ENCODE data around the gene TADA3.

- TF ChIP-seq CREM (CRISPR knock-in tag; IDR thresholded peaks at IDR 0.05) (no peak), ESRRA (CRISPR knock-in tag; IDR thresholded peaks at IDR 0.05; ENCODE audit: borderline replicate concordance) (no peak), E2F4 (CRISPR knock-in tag; IDR thresholded peaks at IDR 0.05; ENCODE audit: borderline replicate concordance, low read depth) (no peak), ATF6 (CRISPR knock-in tag; IDR thresholded peaks at IDR 0.05) (no peak), NR1H2 (CRISPR knock-in tag; IDR thresholded peaks at IDR 0.05) (no peak), MXD4 (CRISPR knock-in tag; IDR thresholded peaks at IDR 0.05; ENCODE audit: borderline replicate concordance) (no peak), FOXP1 (CRISPR knock-in tag; IDR thresholded peaks at IDR 0.05; ENCODE audit: borderline replicate concordance) (no peak), ZBTB43 (CRISPR knock-in tag; IDR thresholded peaks at IDR 0.05) (no peak), ATF3 (CRISPR knock-in tag; conservative IDR thresholded peaks at IDR 0.05) (no peak), USF2 (CRISPR knock-in tag; IDR thresholded peaks at IDR 0.05) (no peak), RELA (CRISPR knock-in tag; IDR thresholded peaks at IDR 0.05; ENCODE audit: borderline replicate concordance) (no peak), TCF7 (CRISPR knock-in tag; IDR thresholded peaks at IDR 0.05; ENCODE audit: low read depth) (no peak), ZNF232 (CRISPR knock-in tag; IDR thresholded peaks at IDR 0.05) (no peak)
- TF ChIP-seq, protein P1, sequence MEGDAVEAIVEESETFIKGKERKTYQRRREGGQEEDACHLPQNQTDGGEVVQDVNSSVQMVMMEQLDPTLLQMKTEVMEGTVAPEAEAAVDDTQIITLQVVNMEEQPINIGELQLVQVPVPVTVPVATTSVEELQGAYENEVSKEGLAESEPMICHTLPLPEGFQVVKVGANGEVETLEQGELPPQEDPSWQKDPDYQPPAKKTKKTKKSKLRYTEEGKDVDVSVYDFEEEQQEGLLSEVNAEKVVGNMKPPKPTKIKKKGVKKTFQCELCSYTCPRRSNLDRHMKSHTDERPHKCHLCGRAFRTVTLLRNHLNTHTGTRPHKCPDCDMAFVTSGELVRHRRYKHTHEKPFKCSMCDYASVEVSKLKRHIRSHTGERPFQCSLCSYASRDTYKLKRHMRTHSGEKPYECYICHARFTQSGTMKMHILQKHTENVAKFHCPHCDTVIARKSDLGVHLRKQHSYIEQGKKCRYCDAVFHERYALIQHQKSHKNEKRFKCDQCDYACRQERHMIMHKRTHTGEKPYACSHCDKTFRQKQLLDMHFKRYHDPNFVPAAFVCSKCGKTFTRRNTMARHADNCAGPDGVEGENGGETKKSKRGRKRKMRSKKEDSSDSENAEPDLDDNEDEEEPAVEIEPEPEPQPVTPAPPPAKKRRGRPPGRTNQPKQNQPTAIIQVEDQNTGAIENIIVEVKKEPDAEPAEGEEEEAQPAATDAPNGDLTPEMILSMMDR (IDR thresholded peaks at IDR 0.05), result no peak
These were observed 28.3 kb upstream of the TADA3 start for GRCh38 chr3:9820543-9820942.
